Kidney (tissue), 14 donors: Measurements from ENCODE around the gene SCAPER. TPM values are rescaled to one million over a fixed set of nuclear protein-coding genes. Genes with fewer than 3 reads are reported as not detected.

Experiments
- DNase-seq, 5 donors: peaks; one replicate each; pipeline ENCODE4 v3.0.0-alpha.2; 2013 to 2020
- FAIRE-seq: peaks from 2 replicates; lab custom pipeline; 2012; peaks lifted over from hg19 to GRCh38; lab: Jason Lieb, UNC
- H3K27ac ChIP-seq, 2 donors: one replicate each; pipeline ENCODE4 v1.7.0; 2013; ENCODE audit warnings: low read depth in 2 of 2, low read length in 2 of 2, inconsistent platforms in 1 of 2
- H3K27me3 ChIP-seq: one replicate; pipeline ENCODE4 v1.7.1; 2013; ENCODE audit warnings: low read length, inconsistent platforms; ENCODE audit not compliant: control insufficient read depth, insufficient read depth
- H3K36me3 ChIP-seq, 3 donors: one replicate each; pipeline versions ENCODE4 v1.7.0 to v1.7.1; 2013; ENCODE audit warnings: low read length in 3 of 3, control low read depth in 1 of 3, inconsistent platforms in 1 of 3; ENCODE audit not compliant: insufficient read depth in 3 of 3, control insufficient read depth in 2 of 3
- H3K4me1 ChIP-seq, 3 donors: one replicate each; pipeline versions ENCODE4 v1.7.0 to v1.7.1; 2013; ENCODE audit warnings: low read length in 3 of 3, inconsistent platforms in 1 of 3, low read depth in 1 of 3; ENCODE audit not compliant: control insufficient read depth in 2 of 3, insufficient read depth in 2 of 3
- H3K4me3 ChIP-seq, 3 donors: one replicate each; pipeline versions ENCODE4 v1.7.0 to v1.8.1; 2013; ENCODE audit warnings: low read length in 3 of 3, control low read depth in 1 of 3, inconsistent platforms in 1 of 3
- H3K9ac ChIP-seq, 3 donors: one replicate each; pipeline versions ENCODE4 v1.7.0 to v1.7.1; 2013; ENCODE audit warnings: low read length in 3 of 3, control low read depth in 1 of 3, inconsistent platforms in 1 of 3
- H3K9me3 ChIP-seq, 3 donors: one replicate each; pipeline versions ENCODE4 v1.7.0 to v1.7.1; 2013; ENCODE audit warnings: low read length in 3 of 3, control low read depth in 1 of 3, inconsistent platforms in 1 of 3; ENCODE audit not compliant: control insufficient read depth in 2 of 3, insufficient read depth in 1 of 3
- intact Hi-C: fragments of 100-400 bp; cut with DNase I; formaldehyde crosslinking; loops from one replicate; pipeline ENCODE4 v1.11.1; 2022
- polyA plus RNA-seq: library from polyadenylated mRNA; stranded (reverse); fragments of 350-450 nt; fragmentation: Illumina TruSeq; extraction: RNeasy Lipid Tissue Mini Kit (QIAGEN cat#74804); gene quantifications from one replicate; pipeline ENCODE4 v1.2.3, GENCODE V29; 2014; ENCODE audit warnings: low read depth, low replicate concordance; ENCODE audit not compliant: insufficient read depth
- total RNA-seq: library from RNA; stranded (reverse); fragmentation: NEBNext Ultra II Directional; extraction: Animal tissue kit (Norgen Biotek cat#: 25700); gene quantifications from one replicate; pipeline ENCODE4 v1.2.1, GENCODE V29; 2021
- TF ChIP-seq, protein P1 (sequence below): IDR thresholded peaks from 3 replicates; pipeline ENCODE4 v1.5.1; 2012; ENCODE audit warnings: mild to moderate bottlenecking, moderate library complexity, borderline replicate concordance; ENCODE audit not compliant: insufficient read depth; ENCODE audit errors: extremely low read depth
- donor health status: control.
- donor health status: control.
- donor health status: control.
- donor health status: control.
- donor health status: control.
- donor health status: DM: yes; HTN: yes; CAD: no.
- donor health status: Normal renal cell carcinoma (clear cell type).

Gene SCAPER
- total and polyA plus RNA-seq, 2 donors from 2014 or later: 11.6 to 39.4 TPM

GRCh38 chr15:76931397-76932134 lies 26.4 kb upstream of the SCAPER start, which contains the start of gene RCN2:
Gene RCN2 (plus strand): TSS chr15:76931749. CDS start chr15:76931842, 93 bp downstream.
- TF ChIP-seq, protein P1, sequence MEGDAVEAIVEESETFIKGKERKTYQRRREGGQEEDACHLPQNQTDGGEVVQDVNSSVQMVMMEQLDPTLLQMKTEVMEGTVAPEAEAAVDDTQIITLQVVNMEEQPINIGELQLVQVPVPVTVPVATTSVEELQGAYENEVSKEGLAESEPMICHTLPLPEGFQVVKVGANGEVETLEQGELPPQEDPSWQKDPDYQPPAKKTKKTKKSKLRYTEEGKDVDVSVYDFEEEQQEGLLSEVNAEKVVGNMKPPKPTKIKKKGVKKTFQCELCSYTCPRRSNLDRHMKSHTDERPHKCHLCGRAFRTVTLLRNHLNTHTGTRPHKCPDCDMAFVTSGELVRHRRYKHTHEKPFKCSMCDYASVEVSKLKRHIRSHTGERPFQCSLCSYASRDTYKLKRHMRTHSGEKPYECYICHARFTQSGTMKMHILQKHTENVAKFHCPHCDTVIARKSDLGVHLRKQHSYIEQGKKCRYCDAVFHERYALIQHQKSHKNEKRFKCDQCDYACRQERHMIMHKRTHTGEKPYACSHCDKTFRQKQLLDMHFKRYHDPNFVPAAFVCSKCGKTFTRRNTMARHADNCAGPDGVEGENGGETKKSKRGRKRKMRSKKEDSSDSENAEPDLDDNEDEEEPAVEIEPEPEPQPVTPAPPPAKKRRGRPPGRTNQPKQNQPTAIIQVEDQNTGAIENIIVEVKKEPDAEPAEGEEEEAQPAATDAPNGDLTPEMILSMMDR: no peak
- Histone ChIP-seq H3K27me3 (no peaks in the 10 kb centered on the region), H3K4me3 (peak within 1 kb of the TSS; percentile 67 to 78 (median 75)), H3K4me1 (peaks cover 5 to 6% (median 6%) of the 10 kb centered on the region in 3 donors), H3K9me3 (no peaks in the 10 kb centered on the region), H3K27ac (peak within 1 kb of the TSS; percentile 30 to 39), H3K9ac (peak within 1 kb of the TSS; percentile 69 to 87 (median 84)), H3K36me3 (peaks cover 0 to 7% (median 7%) of the 10 kb centered on the region in 3 donors)
- DNase-seq (peak; percentile 96 to 98 (median 97)), FAIRE-seq (no peak)
- intact Hi-C loops: no loop called here

GRCh38 chr15:76930831-76931396 lies 25.8 kb upstream of the SCAPER start:
- Histone ChIP-seq H3K9me3 (no peaks in the 10 kb centered on the region), H3K27ac (peak overlapping the region; percentile 30 to 39), H3K4me3 (peak overlapping the region; percentile 67 to 75 (median 74)), H3K4me1 (peaks cover 5 to 6% (median 6%) of the 10 kb centered on the region in 3 donors), H3K9ac (peak overlapping the region in 2 of 3 donors; percentile 47 to 63), H3K27me3 (no peaks in the 10 kb centered on the region), H3K36me3 (peaks cover 0 to 5% (median 4%) of the 10 kb centered on the region in 3 donors)
- intact Hi-C loops: no loop called here
- TF ChIP-seq, protein P1: no peak
- FAIRE-seq (no peak), DNase-seq (no peak)

DNA sequence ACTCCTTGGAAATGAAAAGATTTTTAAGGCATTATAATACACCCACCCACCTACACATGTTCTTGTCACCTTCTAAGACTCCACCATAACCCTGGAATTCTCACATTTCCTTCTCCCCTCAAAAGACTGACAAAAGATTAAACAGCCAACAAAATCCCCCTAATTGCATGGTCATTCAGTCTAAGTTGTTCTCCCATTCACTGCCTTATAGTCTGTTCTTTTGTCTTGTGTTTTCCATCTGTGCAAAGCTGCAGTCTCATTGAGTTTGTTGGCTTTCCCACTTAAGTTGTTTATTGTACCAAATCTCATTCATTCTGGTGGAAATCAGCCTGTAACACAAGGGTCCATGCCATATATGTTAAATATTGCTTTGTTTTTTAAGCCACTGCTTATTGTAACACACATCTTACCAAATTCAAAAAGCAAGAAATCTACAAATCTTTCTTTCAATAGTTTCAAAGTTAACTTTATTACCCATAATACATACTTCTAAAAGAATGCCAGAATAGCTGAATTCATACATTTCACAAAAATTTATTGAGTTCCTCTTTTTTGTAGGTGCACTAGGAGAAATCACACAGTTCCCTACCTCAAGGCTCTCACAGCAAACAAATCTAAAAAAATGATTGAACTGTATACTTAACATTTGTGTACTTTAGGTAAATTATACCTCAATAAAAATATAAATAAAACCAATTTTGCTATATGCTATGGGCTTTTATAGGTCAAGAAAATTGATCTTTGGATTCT lies 24.0 kb upstream of the SCAPER start:
- TF ChIP-seq, protein P1: no peak
- intact Hi-C loops: no loop called here
- Histone ChIP-seq H3K4me3 (no peak overlapping the region), H3K27me3 (no peaks in the 10 kb centered on the region), H3K36me3 (no peaks in the 10 kb centered on the region), H3K27ac (no peak overlapping the region), H3K4me1 (peaks cover 0 to 6% (median 5%) of the 10 kb centered on the region in 3 donors), H3K9ac (no peak overlapping the region), H3K9me3 (no peaks in the 10 kb centered on the region)
- DNase-seq (no peak), FAIRE-seq (no peak)
